Measurements from ENCODE around the gene FNDC3B. TPM values are rescaled to one million over a fixed set of nuclear protein-coding genes. Genes with fewer than 3 reads are reported as not detected.

FNDC3B gene
- total RNA-seq, 2 donors from 2014 or later, result 27.0 to 41.6 TPM

DNA sequence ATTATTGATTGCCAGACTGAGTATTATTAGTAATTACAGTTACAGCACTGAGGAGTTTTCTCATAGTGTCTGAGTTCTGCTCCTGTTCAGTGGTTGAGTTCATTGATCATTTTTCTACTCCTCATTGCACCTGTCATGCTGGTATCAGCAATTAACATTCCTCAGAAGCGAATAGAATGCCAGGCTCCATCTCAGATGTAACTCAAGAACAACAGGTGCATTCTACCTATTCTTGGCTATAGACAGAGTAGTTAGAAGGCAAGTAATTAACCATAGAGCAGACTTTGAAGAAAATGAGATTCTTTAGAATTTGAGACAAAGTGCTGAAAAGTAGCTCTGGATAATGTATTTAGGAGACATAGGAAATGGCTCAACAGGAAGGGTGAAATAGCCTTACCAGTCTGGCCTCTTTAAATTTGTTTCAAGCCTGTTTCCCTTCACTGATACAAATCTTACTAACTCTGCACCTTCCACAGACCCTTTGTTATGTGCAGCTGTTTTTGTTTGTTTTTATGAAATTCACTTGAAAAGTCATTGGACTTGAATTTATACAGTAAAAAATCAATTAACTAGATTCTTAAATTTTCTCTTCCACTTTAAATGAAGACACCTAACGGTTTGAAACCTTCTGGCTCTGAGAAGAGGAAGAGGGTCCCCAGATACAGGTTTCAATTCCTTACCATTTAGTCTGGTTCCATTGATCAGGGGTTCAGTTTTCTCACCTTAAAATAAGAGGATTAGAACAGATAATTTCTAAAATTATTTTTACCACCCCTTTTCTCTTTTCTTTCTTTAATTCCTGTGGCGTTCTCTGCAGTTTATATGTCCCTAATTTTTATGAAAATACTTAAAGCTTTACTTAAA, 109.6 kb downstream of the FNDC3B start:
- ATAC-seq (no peak), DNase-seq (no peak)
- no peaks in the 10 kb centered on the region for H3K9me3 ChIP-seq (ENCODE audit: control insufficient read depth, low read length, poor library complexity, severe bottlenecking)
- peak overlapping the region; percentile 4 for H3K27ac Mint-ChIP-seq
- H3K27me3 Mint-ChIP-seq, result no peaks in the 10 kb centered on the region
- H3K4me3 Mint-ChIP-seq, result no peak overlapping the region
- no peaks in the 10 kb centered on the region for H3K36me3 Mint-ChIP-seq (ENCODE audit: low read depth)
- H3K4me1 Mint-ChIP-seq, result peaks cover 32% of the 10 kb centered on the region

DNA sequence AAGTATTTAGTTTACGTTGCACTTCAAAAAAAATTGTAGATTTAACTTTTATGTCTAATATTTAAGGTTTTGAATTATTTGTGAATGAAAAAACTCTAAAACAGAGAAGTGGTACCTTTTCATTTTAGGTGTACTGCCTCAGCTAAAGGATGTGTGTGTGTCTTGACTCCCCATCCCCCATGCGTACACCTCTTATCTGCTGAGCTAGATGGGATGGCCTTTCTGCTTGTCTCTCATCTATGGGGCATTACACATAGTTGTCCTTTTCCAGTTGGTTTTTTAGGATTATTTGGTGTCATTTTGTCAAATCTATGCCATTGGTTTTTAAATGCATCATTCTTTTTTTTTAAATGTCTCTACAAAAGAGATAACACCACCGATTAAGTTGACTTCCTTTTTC, 110.9 kb downstream of the FNDC3B start:
- Mint-ChIP-seq H3K36me3 (ENCODE audit: low read depth) (peaks cover 2% of the 10 kb centered on the region), H3K27me3 (no peaks in the 10 kb centered on the region), H3K4me1 (peaks cover 32% of the 10 kb centered on the region), H3K27ac (peak overlapping the region; percentile 14), H3K4me3 (no peak overlapping the region)
- ATAC-seq (no peak), DNase-seq (no peak)
- H3K9me3 ChIP-seq (ENCODE audit: control insufficient read depth, low read length, poor library complexity, severe bottlenecking), result no peaks in the 10 kb centered on the region

- DNase-seq (no peak), ATAC-seq (no peak)
- H3K4me3 Mint-ChIP-seq, result no peak overlapping the region
- H3K27me3 Mint-ChIP-seq, result no peaks in the 10 kb centered on the region
- H3K36me3 Mint-ChIP-seq (ENCODE audit: low read depth), result peaks cover 2% of the 10 kb centered on the region
- H3K27ac Mint-ChIP-seq, result peak overlapping the region; percentile 34
- H3K4me1 Mint-ChIP-seq, result peaks cover 35% of the 10 kb centered on the region
- H3K9me3 ChIP-seq (ENCODE audit: control insufficient read depth, low read length, poor library complexity, severe bottlenecking), result no peaks in the 10 kb centered on the region
Observed at GRCh38 chr3:172150913-172151650, 111.7 kb downstream of the FNDC3B start.

DNA sequence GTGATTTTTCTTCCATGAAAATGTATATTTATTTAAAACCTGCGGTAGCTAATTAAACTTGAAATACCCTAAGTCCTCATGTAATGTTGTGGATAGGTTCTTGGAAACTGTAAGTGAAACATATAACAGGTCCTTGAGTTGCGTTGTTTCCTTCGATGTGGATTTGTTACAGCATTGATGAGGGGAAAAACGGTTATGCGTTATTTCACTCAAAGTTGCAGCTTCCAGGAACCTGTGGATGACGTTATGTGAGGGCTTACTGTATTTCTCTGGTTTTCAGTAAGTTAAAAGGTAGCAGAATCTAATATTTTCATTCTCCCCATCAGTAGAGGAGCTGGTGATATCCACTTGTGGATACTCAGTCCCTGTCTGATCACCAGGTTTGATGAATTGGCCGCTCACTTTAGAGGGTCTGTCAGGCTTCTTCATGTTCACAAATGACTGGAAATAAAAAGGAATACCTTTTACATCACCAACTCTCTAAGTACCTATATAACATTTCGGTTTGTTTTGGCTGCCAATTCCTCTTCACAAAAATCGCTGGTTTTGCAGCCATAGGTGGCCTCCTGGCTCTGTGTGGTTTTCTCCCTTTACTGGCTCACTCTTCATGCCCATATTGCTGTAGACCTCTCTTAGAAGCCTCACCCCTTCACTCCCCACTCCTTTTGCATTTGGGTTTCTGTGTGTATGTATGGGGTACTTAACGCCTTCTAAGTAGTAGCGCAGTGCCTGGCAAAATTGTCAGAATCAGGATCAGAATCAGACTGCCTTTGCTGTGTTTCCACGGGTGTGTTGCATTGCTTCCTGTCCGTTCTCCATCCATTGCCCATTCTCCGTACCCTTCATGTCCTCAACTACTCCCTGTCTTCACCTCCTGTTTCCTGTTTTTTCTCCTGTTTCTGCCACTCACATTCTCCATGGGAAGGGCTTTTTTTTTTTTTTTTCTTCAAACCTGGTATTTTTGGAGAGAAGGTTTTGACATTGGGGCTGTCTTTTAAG, 112.6 kb downstream of the FNDC3B start:
- H3K4me1 Mint-ChIP-seq, result peaks cover 34% of the 10 kb centered on the region
- ATAC-seq, result no peak
- peaks cover 2% of the 10 kb centered on the region for H3K36me3 Mint-ChIP-seq (ENCODE audit: low read depth)
- no peak for DNase-seq
- H3K27ac Mint-ChIP-seq, result peak overlapping the region; percentile 88
- H3K27me3 Mint-ChIP-seq, result no peaks in the 10 kb centered on the region
- no peaks in the 10 kb centered on the region for H3K9me3 ChIP-seq (ENCODE audit: control insufficient read depth, low read length, poor library complexity, severe bottlenecking)
- H3K4me3 Mint-ChIP-seq, result no peak overlapping the region

DNA sequence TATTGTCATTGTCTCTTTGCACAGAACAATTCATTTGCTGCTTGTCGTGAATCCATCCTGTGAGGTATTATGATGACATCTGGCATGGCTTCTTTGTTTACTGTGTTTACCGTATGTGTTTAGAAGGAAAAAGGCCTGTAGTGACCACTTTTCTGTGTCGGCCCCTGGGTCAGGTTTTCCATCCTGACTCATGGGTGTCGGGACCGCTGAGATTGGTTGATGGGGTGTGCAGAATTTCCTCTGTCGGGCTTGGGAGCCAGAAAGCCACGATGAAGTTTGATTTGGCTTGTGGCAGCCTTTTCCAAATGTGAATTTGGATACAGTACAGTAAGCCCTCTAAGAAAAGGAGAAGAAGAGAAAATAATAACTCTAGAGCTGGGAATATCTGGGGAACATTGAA, 113.5 kb downstream of the FNDC3B start:
- no peak for ATAC-seq
- Mint-ChIP-seq H3K36me3 (ENCODE audit: low read depth) (peaks cover 2% of the 10 kb centered on the region), H3K4me1 (peaks cover 33% of the 10 kb centered on the region), H3K27ac (peak overlapping the region; percentile 88), H3K27me3 (no peaks in the 10 kb centered on the region), H3K4me3 (peak overlapping the region; percentile 80)
- no peak for DNase-seq
- H3K9me3 ChIP-seq (ENCODE audit: control insufficient read depth, low read length, poor library complexity, severe bottlenecking), result no peaks in the 10 kb centered on the region

DNA sequence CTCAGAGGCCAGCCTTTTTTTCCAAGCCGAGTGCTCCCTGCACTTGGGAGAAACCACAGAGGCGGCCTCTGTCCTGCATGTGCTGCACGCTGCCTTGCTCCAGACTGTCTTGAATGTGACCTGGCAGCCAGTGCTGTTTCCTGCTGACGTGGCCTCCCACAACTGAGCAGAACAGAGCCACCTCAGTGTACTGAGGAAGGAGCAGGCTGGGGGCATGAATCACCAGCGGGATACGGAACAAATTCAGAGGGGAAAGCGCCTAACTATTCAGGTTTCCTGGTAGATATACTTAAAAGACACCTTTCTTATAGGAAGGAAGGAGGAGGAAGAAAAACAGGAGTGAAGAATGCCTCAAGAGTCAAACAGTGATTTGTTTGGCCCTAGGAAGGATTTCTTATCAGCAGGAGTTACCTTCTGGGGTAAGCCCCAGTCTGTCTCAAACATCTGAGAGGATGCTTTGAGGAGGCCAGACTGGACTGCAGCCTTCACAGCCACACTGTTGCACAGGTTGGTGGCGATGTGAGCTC, 114.0 kb downstream of the FNDC3B start:
- no peaks in the 10 kb centered on the region for H3K27me3 Mint-ChIP-seq
- DNase-seq (no peak), ATAC-seq (peak; percentile 89)
- peak overlapping the region; percentile 88 for H3K27ac Mint-ChIP-seq
- peak overlapping the region; percentile 80 for H3K4me3 Mint-ChIP-seq
- peaks cover 32% of the 10 kb centered on the region for H3K4me1 Mint-ChIP-seq
- H3K9me3 ChIP-seq (ENCODE audit: control insufficient read depth, low read length, poor library complexity, severe bottlenecking), result no peaks in the 10 kb centered on the region
- peaks cover 2% of the 10 kb centered on the region for H3K36me3 Mint-ChIP-seq (ENCODE audit: low read depth)

- DNase-seq (no peak), ATAC-seq (no peak)
- no peak overlapping the region for H3K27ac Mint-ChIP-seq
- no peaks in the 10 kb centered on the region for H3K27me3 Mint-ChIP-seq
- no peak overlapping the region for H3K4me3 Mint-ChIP-seq
- no peaks in the 10 kb centered on the region for H3K9me3 ChIP-seq (ENCODE audit: control insufficient read depth, low read length, poor library complexity, severe bottlenecking)
- peaks cover 29% of the 10 kb centered on the region for H3K4me1 Mint-ChIP-seq
- H3K36me3 Mint-ChIP-seq (ENCODE audit: low read depth), result peaks cover 2% of the 10 kb centered on the region
Observed at GRCh38 chr3:172154768-172155664, 115.6 kb downstream of the FNDC3B start.

DNA sequence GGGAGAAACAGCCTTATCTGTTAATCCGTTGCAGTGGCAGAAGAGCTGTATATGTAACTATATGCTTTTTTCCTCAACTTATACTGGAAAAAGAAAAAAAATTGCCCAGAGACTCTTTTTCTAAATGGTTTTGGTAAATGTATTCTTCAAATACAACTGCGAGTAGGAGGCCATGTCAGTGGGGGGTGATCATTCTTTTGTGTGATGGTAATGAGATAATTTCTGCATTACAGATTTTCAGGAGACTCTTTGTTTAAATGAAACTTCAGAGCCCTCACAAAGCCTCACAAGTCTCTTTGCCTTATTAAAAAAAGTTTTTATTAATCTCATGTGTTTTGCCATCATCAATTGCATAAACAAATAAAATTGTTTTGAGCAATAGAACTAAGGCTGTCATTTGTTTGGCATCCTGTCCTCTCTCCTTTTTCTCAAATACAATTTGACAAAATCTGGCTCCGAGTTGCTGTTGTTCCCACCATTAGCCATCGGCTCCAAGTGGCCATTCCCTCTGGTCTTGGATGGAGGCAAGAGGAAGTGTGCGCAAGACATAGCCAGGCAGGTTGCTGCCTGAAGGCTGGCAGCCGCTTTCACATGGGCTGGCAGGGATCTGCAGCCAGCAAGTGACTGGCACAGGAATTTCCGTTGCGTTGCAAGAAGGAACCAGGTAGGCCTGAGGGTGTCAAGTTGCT, 116.7 kb downstream of the FNDC3B start:
- H3K27ac Mint-ChIP-seq, result peak overlapping the region; percentile 43
- DNase-seq (no peak), ATAC-seq (no peak)
- no peaks in the 10 kb centered on the region for H3K27me3 Mint-ChIP-seq
- H3K4me3 Mint-ChIP-seq, result no peak overlapping the region
- H3K36me3 Mint-ChIP-seq (ENCODE audit: low read depth), result peaks cover 2% of the 10 kb centered on the region
- H3K9me3 ChIP-seq (ENCODE audit: control insufficient read depth, low read length, poor library complexity, severe bottlenecking), result no peaks in the 10 kb centered on the region
- H3K4me1 Mint-ChIP-seq, result peaks cover 29% of the 10 kb centered on the region

DNA sequence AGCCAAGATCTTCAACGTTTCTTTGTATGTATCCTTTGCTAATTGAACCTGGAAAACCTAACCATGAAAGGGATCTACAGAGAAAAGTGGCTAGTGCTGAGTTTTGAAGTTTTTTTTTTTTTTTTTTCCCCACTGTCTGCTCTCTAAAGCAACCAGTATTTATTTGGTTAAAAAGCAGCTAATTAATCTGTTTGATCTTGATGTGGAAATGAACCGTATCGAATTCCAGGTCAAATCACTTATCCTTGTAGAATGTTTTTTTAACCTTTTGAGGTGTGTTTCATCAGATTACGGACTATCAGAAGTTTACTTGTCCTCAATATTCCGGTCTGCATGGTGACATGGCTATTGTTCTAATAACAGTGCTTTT, 117.2 kb downstream of the FNDC3B start:
- Mint-ChIP-seq H3K27ac (peak overlapping the region; percentile 43), H3K36me3 (ENCODE audit: low read depth) (peaks cover 2% of the 10 kb centered on the region), H3K4me1 (peaks cover 26% of the 10 kb centered on the region), H3K4me3 (no peak overlapping the region), H3K27me3 (no peaks in the 10 kb centered on the region)
- DNase-seq (no peak), ATAC-seq (no peak)
- H3K9me3 ChIP-seq (ENCODE audit: control insufficient read depth, low read length, poor library complexity, severe bottlenecking), result no peaks in the 10 kb centered on the region

DNA sequence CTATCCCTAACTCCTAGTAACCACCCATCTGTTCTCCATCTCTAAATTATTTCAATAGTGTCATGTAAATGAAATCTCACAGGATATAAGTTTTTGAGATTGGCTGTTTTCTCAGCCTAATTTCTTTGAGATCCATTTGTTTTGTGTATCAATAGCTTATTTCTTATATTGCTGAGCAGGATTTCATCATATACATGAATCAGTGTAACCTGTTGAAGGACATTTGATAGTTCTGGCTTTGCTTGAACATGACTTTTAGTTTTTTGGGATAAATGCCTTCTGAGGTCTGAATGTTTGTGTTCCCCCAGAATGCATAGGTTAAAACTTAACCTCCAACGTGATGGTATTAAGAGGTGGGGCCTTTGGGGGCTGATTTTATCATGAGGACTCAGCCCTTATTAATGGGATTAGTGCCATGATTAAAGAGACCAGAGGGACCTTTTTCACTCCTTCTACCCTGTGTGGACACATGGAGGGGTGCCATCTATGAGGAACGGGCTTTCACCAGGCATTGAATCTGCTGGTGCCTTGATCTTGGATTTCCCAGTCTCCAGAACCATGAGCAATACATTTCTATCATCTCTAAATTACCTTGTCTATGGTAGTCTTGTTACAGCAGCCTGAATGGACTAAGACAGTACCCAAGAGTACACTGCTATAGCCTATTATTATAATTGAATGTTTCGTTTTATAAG, 118.3 kb downstream of the FNDC3B start:
- H3K36me3 Mint-ChIP-seq (ENCODE audit: low read depth), result peaks cover 2% of the 10 kb centered on the region
- ATAC-seq, result no peak
- H3K27ac Mint-ChIP-seq, result no peak overlapping the region
- H3K27me3 Mint-ChIP-seq, result no peaks in the 10 kb centered on the region
- H3K4me3 Mint-ChIP-seq, result no peak overlapping the region
- no peaks in the 10 kb centered on the region for H3K9me3 ChIP-seq (ENCODE audit: control insufficient read depth, low read length, poor library complexity, severe bottlenecking)
- no peak for DNase-seq
- peaks cover 23% of the 10 kb centered on the region for H3K4me1 Mint-ChIP-seq

- no peak for DNase-seq
- H3K27ac Mint-ChIP-seq, result no peak overlapping the region
- H3K4me1 Mint-ChIP-seq, result peaks cover 13% of the 10 kb centered on the region
- peaks cover 2% of the 10 kb centered on the region for H3K36me3 Mint-ChIP-seq (ENCODE audit: low read depth)
- no peak overlapping the region for H3K4me3 Mint-ChIP-seq
- H3K9me3 ChIP-seq (ENCODE audit: control insufficient read depth, low read length, poor library complexity, severe bottlenecking), result no peaks in the 10 kb centered on the region
- no peak for ATAC-seq
- no peaks in the 10 kb centered on the region for H3K27me3 Mint-ChIP-seq
Observed at GRCh38 chr3:172158741-172159140, 119.4 kb downstream of the FNDC3B start.
